Vagina (tissue), 2 donors: Measurements from ENCODE around the gene ZSWIM3. TPM values are rescaled to one million over a fixed set of nuclear protein-coding genes. Genes with fewer than 3 reads are reported as not detected.

Experiments
- DNase-seq, 2 donors: peaks; one replicate each; pipeline ENCODE4 v3.0.0-alpha.2; 2017; ENCODE audit errors: extremely low spot score in 2 of 2
- H3K27ac ChIP-seq: fragments of 200-600 bp; sonication (generic); one replicate; pipeline ENCODE4 v1.5.1; 2019
- H3K27me3 ChIP-seq: fragments of 200-600 bp; sonication (generic); one replicate; pipeline ENCODE4 v1.5.1; 2019
- H3K36me3 ChIP-seq, 2 donors: fragments of 200-600 bp; sonication (generic); one replicate each; pipeline ENCODE4 v1.5.1; 2017 to 2019
- H3K4me1 ChIP-seq: fragments of 200-600 bp; sonication (generic); one replicate; pipeline ENCODE4 v1.5.1; 2019
- H3K4me3 ChIP-seq, 2 donors: fragments of 200-600 bp; sonication (generic); 1 replicate in 1 of 2; 2 replicates in 1 of 2; pipeline ENCODE4 v1.5.1; 2016 to 2019
- H3K9me3 ChIP-seq: fragments of 200-600 bp; sonication (generic); one replicate; pipeline ENCODE4 v1.5.1; 2019
- POLR2A ChIP-seq, 2 donors: fragments of 450-650 bp; IDR thresholded peaks; one replicate each; pipeline ENCODE4 v1.6.1; 2017; ENCODE audit warnings: antibody characterized with exemption in 2 of 2, mild to moderate bottlenecking in 2 of 2, moderate library complexity in 2 of 2
- POLR2AphosphoS5 ChIP-seq, 2 donors: sonication (generic); formaldehyde crosslinking; IDR thresholded peaks; one replicate each; pipeline ENCODE4 v1.9.0; 2017; ENCODE audit warnings: antibody characterized with exemption in 2 of 2, mild to moderate bottlenecking in 2 of 2, low read depth in 1 of 2; ENCODE audit not compliant: insufficient read depth in 1 of 2
- intact Hi-C: fragments of 100-400 bp; cut with DNase I; formaldehyde crosslinking; loops from one replicate; pipeline ENCODE4 v1.15.1; 2023
- total RNA-seq: library from RNA; depleted of rRNA; stranded (reverse); fragments of >200 nt; gene quantifications from one replicate; pipeline ENCODE4 v1.2.3, GENCODE V29; 2016
- TF ChIP-seq, protein P1 (sequence below), 3 experiments: fragments of 450-650 bp in 2 of 3; fragments of 200-600 bp in 1 of 3; sonication (generic) in 1 of 3; IDR thresholded peaks; one replicate each; pipeline ENCODE4 v1.5.1; 2017 to 2019; ENCODE audit warnings: antibody characterized with exemption in 3 of 3, mild to moderate bottlenecking in 2 of 3, moderate library complexity in 2 of 3

ZSWIM3 gene
- total RNA-seq, 1 donor from 2014 or later = 2.9 TPM

DNA sequence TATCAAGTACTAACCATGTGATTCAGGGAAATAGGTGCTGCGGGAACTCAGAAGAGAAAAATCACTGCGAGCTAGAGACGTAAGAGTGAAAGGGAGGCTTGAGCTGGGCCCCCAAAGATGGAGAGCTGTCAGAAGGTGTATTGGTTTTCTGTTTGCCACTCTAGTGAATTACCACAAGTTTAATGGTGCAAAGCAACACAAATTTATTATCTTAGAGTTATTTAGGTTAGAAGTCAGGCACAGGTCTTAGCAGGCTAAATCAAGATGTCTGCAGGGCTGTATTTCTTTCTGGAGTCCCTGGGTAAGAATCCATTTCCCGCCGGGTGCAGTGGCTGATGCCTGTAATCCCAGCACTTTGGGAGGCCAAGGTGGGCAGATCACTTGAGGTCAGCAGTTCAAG, 2.5 kb downstream of the ZSWIM3 start:
- peaks cover 0 to under 1% of the 10 kb centered on the region in 2 donors for H3K36me3 ChIP-seq
- H3K27me3 ChIP-seq = no peaks in the 10 kb centered on the region
- H3K4me1 ChIP-seq = peaks cover 30% of the 10 kb centered on the region
- TF ChIP-seq, protein P1, sequence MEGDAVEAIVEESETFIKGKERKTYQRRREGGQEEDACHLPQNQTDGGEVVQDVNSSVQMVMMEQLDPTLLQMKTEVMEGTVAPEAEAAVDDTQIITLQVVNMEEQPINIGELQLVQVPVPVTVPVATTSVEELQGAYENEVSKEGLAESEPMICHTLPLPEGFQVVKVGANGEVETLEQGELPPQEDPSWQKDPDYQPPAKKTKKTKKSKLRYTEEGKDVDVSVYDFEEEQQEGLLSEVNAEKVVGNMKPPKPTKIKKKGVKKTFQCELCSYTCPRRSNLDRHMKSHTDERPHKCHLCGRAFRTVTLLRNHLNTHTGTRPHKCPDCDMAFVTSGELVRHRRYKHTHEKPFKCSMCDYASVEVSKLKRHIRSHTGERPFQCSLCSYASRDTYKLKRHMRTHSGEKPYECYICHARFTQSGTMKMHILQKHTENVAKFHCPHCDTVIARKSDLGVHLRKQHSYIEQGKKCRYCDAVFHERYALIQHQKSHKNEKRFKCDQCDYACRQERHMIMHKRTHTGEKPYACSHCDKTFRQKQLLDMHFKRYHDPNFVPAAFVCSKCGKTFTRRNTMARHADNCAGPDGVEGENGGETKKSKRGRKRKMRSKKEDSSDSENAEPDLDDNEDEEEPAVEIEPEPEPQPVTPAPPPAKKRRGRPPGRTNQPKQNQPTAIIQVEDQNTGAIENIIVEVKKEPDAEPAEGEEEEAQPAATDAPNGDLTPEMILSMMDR (IDR thresholded peaks at IDR 0.05) = no peak
- TF ChIP-seq POLR2A (IDR thresholded peaks at IDR 0.05) = no peak
- TF ChIP-seq POLR2AphosphoS5 (IDR thresholded peaks at IDR 0.05; ENCODE audit: insufficient read depth in 1 of 2, low read depth in 1 of 2) = no peak
- no peak for DNase-seq
- no peak overlapping the region for H3K27ac ChIP-seq
- intact Hi-C loops = no loop called here
- no peaks in the 10 kb centered on the region for H3K9me3 ChIP-seq
- no peak overlapping the region for H3K4me3 ChIP-seq

DNA sequence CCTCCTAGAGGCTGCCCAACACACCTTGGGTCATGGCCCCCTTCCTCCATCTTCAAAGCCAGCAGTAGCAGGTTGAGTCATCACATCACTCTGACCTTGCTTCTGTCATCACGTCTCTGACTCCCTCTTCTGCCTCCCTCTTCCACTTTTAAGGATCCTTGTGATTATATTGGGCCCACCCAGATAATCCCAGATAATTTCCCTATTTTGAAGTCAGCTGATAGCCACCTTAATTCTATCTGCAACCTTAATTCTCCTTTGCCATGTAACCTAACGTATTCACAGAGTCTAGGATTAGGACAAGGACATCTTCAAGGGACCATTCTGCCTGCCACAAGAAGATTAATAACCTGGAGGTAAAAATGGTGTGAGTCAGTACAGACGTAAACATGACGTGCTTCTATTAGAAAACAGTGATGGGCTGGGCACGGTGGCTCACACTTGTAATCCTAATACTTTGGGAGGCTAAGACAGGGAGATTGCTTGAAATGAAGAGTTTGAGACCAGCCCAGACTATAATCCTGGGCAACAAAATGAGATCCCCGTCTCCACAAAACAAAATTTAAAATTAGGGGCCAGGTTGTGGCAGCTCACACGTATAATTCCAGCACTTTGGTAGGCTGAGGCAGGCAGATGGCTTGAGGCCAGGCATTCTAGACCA, 3.3 kb downstream of the ZSWIM3 start:
- intact Hi-C loops = no loop called here
- Histone ChIP-seq H3K9me3 (no peaks in the 10 kb centered on the region), H3K36me3 (no peaks in the 10 kb centered on the region), H3K4me1 (peaks cover 22% of the 10 kb centered on the region), H3K27me3 (no peaks in the 10 kb centered on the region), H3K27ac (no peak overlapping the region), H3K4me3 (no peak overlapping the region)
- TF ChIP-seq POLR2A (IDR thresholded peaks at IDR 0.05) (no peak), POLR2AphosphoS5 (IDR thresholded peaks at IDR 0.05; ENCODE audit: insufficient read depth in 1 of 2, low read depth in 1 of 2) (no peak)
- TF ChIP-seq, protein P1 (IDR thresholded peaks at IDR 0.05) = no peak
- no peak for DNase-seq

DNA sequence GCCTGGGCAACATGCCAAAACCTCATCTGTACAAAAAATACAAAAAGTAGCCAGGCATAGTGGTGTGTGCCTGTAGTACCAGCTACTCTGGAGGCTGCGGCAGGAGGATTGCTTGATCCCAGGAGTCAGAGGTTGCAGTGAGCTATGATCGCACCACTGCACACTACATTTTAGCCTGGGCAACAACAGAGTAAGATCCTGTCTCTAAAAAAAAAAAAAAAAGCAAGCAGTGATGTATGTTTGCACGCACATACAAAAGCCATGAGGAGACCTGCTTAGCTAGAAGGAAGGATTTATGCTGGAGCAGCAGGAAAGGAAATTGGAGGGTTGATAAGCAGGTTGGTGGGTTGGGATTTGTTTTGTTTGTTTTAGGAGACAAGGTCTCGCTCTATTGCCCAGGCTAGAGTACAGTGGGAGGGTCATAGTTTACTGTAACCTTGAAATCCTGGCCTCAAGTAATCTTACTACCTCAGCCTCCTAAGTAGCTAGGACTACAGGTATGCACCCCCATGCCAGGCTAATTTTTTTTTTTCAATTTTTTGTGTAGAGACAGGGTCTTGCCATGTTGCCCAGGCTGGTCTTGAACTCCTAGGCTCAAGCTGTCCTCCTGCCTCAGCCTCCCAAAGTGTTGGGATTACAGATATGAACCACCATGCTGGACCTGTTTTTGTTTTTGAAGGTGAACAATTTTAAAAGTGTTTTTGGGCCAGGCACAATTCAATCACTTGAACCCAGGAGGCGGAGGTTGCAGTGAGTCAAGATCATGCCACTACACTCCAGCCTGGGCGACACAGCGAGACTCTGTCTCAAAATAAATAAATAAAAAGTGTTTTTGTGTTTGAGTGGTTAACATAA, 4.0 kb downstream of the ZSWIM3 start:
- Histone ChIP-seq H3K36me3 (no peaks in the 10 kb centered on the region), H3K27me3 (no peaks in the 10 kb centered on the region), H3K9me3 (no peaks in the 10 kb centered on the region), H3K4me1 (peaks cover 14% of the 10 kb centered on the region), H3K27ac (no peak overlapping the region), H3K4me3 (no peak overlapping the region)
- TF ChIP-seq POLR2A (IDR thresholded peaks at IDR 0.05) (no peak), POLR2AphosphoS5 (IDR thresholded peaks at IDR 0.05; ENCODE audit: insufficient read depth in 1 of 2, low read depth in 1 of 2) (no peak)
- TF ChIP-seq, protein P1 (IDR thresholded peaks at IDR 0.05) = no peak
- intact Hi-C loops = no loop called here
- DNase-seq = no peak

DNA sequence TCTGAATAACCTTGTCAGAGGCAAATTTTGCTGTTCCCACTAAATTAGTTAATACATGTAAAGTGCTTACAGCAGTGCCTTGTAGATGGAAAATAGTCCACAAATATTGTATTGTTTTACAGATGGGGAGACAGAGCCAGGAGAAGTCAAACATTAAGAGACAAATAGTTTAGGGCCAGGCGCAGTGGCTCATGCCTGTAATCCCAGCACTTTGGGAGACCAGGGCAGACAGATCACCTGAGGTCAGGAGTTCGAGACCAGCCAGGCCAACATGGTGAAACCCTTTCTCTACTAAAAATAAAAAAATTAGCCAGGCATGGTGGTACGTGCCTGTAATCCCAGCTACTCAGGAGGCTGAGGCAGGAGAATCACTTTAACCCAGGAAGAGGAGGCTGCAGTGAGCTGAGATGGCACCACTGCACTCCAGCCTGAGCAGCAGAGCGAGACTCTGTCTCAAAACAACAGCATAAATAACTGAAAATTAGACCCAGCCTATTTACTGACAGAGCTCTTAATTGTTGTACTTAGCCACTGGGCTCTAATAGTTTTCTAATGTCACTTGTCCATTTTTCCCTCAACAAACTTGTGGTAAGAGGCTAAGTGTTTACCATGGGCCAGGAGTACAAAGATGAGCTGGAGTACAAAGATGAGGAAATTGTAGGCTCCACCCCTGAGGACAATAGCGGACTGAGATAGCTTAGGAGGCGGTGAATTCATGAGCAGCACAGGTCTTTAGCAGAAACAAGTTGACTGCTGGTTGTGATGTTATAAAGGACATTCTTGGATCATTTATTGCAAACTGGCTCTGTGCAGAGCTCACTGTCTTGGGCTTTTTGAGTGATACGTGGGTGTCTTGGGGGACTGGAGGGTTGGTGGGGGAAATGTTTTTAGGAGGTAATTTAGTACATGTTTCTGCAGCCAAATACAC, 6.4 kb downstream of the ZSWIM3 start:
- H3K4me3 ChIP-seq = no peak overlapping the region
- TF ChIP-seq, protein P1 (IDR thresholded peaks at IDR 0.05) = no peak
- TF ChIP-seq POLR2A (IDR thresholded peaks at IDR 0.05) (no peak), POLR2AphosphoS5 (IDR thresholded peaks at IDR 0.05; ENCODE audit: insufficient read depth in 1 of 2, low read depth in 1 of 2) (no peak)
- no peaks in the 10 kb centered on the region for H3K4me1 ChIP-seq
- intact Hi-C loops = no loop called here
- H3K27ac ChIP-seq = no peak overlapping the region
- no peaks in the 10 kb centered on the region for H3K9me3 ChIP-seq
- DNase-seq = no peak
- no peaks in the 10 kb centered on the region for H3K36me3 ChIP-seq
- H3K27me3 ChIP-seq = no peaks in the 10 kb centered on the region
